CD4-positive, alpha-beta memory T cell (primary cell): Measurements from ENCODE around the gene KLHL20. TPM values are rescaled to one million over a fixed set of nuclear protein-coding genes. Genes with fewer than 3 reads are reported as not detected.
A peak's percentile ranks its signal among the peaks of the same experiment; 100 is the strongest.
"Not testable (repeated sequence)": the region's sequence is repeated elsewhere in the genome, so short reads cannot be mapped to it uniquely, and the experiment has no call there.

Source experiments
- CTCF ChIA-PET: fragments of 350-600 bp; sonication (Branson Sonifier 250); formaldehyde crosslinking; loops from one replicate; lab custom pipeline; 2021; ENCODE audit warnings: inconsistent platforms; ENCODE audit not compliant: partially characterized antibody; lab: Charles Lee
- POLR2A ChIA-PET: fragments of 350-600 bp; sonication (Branson Sonifier 250); formaldehyde crosslinking; loops from one replicate; lab custom pipeline; 2021; ENCODE audit not compliant: partially characterized antibody; lab: Charles Lee
- DNase-seq, 5 donors: peaks; one replicate each; pipeline versions ENCODE4 v3.0.0 to v3.0.0-alpha.2; 2020 to 2022; ENCODE audit warnings: mixed read lengths in 1 of 5
- H3K27ac ChIP-seq: one replicate; pipeline ENCODE4 v1.7.0; 2013; ENCODE audit warnings: low read depth, low read length
- H3K27me3 ChIP-seq: 2 replicates; pipeline ENCODE4 v1.7.0; 2013; ENCODE audit warnings: mild to moderate bottlenecking, low read length, moderate library complexity; ENCODE audit not compliant: insufficient read depth
- H3K36me3 ChIP-seq: 2 replicates; pipeline ENCODE4 v1.7.0; 2013; ENCODE audit warnings: mild to moderate bottlenecking, low read length, moderate library complexity; ENCODE audit not compliant: insufficient read depth
- H3K4me1 ChIP-seq: 2 replicates; pipeline ENCODE4 v1.7.0; 2013; ENCODE audit warnings: mild to moderate bottlenecking, low read length, moderate library complexity; ENCODE audit not compliant: insufficient read depth
- H3K4me3 ChIP-seq, 2 donors: one replicate each; pipeline ENCODE4 v1.7.0; 2013; ENCODE audit warnings: low read length in 2 of 2, mild to moderate bottlenecking in 1 of 2
- H3K9me3 ChIP-seq, 2 donors: one replicate each; pipeline ENCODE4 v1.7.0; 2013; ENCODE audit warnings: low read length in 2 of 2, control low read depth in 1 of 2; ENCODE audit not compliant: control insufficient read depth in 1 of 2
- H3K27ac Mint-ChIP-seq, 7 donors: one replicate each; pipeline ENCODE4 v1.8.0; 2020 to 2021; ENCODE audit warnings: mixed read lengths in 7 of 7, mild to moderate bottlenecking in 6 of 7, inconsistent platforms in 3 of 7, moderate library complexity in 3 of 7
- H3K27me3 Mint-ChIP-seq, 2 donors: one replicate each; pipeline ENCODE4 v1.8.0; 2020 to 2021; ENCODE audit warnings: mixed read lengths in 2 of 2
- H3K36me3 Mint-ChIP-seq, 2 donors: one replicate each; pipeline ENCODE4 v1.8.0; 2020 to 2021; ENCODE audit warnings: mixed read lengths in 2 of 2, inconsistent platforms in 1 of 2, mild to moderate bottlenecking in 1 of 2
- H3K4me1 Mint-ChIP-seq, 4 donors: one replicate each; pipeline ENCODE4 v1.8.0; 2020 to 2021; ENCODE audit warnings: mixed read lengths in 4 of 4, mild to moderate bottlenecking in 1 of 4
- H3K4me3 Mint-ChIP-seq, 8 donors: one replicate each; pipeline ENCODE4 v1.8.0; 2020 to 2021; ENCODE audit warnings: mixed read lengths in 8 of 8, mild to moderate bottlenecking in 7 of 8, moderate library complexity in 6 of 8, inconsistent platforms in 3 of 8
- H3K9me3 Mint-ChIP-seq, 8 donors: one replicate each; pipeline ENCODE4 v1.8.0; 2020 to 2021; ENCODE audit warnings: mixed read lengths in 8 of 8, mild to moderate bottlenecking in 5 of 8, inconsistent platforms in 3 of 8, moderate library complexity in 1 of 8
- intact Hi-C: fragments of 100-400 bp; cut with micrococcal nuclease; formaldehyde crosslinking; loops from one replicate; pipeline ENCODE4 v1.15.1; 2023
- polyA plus RNA-seq, 2 donors: library from polyadenylated mRNA; unstranded; fragments of 300-500 nt; fragmentation: Illumina TruSeq; gene quantifications; one replicate each; pipeline ENCODE4 v1.2.3, GENCODE V29; 2021
- total RNA-seq, 2 experiments: library from RNA; stranded (reverse); gene quantifications; one replicate each; pipeline ENCODE4 v1.2.3, GENCODE V29; 2021

The KLHL20 gene
- total and polyA plus RNA-seq, 4 experiments from 2014 or later, result 24.5 to 43.9 (median 33.9) TPM

DNA sequence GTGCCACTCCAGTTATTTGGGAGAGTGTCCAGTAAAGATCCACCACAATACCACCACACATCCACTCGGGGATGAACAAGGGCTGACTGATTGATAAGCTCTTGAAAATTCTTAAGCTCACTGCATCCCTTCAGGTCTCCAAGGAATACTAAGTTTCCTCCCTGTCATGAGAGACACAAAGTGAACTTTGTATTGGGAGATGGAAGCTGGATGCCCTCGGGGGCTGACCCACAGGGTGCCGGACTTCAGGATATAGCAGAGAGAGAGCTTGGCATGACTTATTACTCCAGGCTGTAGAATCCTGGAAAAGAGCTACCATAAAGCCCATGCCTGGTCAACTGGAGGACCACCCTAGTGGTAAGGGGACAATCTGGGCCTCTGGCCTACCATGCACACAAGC, 29.7 kb upstream of the KLHL20 start:
- H3K27me3 Mint-ChIP-seq, H3K4me3 ChIP-seq, H3K27me3 ChIP-seq: not testable (repeated sequence)

DNA sequence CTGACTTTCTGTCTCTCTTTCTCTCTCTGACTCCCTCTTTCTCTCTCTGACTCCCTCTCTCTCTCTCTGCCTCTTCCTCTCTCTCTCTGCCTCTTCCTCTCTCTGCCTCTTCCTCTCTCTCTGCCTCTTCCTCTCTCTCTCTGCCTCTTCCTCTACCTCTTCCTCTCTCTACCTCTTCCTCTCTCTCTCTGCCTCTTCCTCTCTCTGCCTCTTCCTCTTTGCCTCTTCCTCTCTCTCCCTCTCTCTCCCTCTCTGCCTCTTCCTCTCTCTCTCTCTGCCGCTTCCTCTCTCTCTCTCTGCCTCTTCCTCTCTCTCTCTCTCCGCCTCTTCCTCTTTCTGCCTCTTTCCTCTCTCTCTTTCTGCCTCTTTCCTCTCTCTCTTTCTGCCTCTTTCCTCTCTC, 26.5 kb upstream of the KLHL20 start:
- no peaks in the 10 kb centered on the region for H3K36me3 ChIP-seq
- Mint-ChIP-seq H3K4me3 (peak overlapping the region in 1 of 8 donors; percentile 57), H3K27ac (peak overlapping the region in 4 of 7 donors; percentile 39 to 72 (median 57)), H3K4me1 (peaks cover 2 to 15% (median 8%) of the 10 kb centered on the region in 4 donors), H3K9me3 (no peaks in the 10 kb centered on the region), H3K36me3 (no peaks in the 10 kb centered on the region), H3K27me3 (peaks cover 0 to 14% of the 10 kb centered on the region in 2 donors)
- no peaks in the 10 kb centered on the region for H3K9me3 ChIP-seq
- POLR2A ChIA-PET, result no interaction called here
- no peak overlapping the region for H3K4me3 ChIP-seq
- no peak overlapping the region for H3K27ac ChIP-seq
- CTCF ChIA-PET, result no interaction called here
- H3K27me3 ChIP-seq, result no peaks in the 10 kb centered on the region
- DNase-seq, result no peak
- intact Hi-C loops, result no loop called here
- no peaks in the 10 kb centered on the region for H3K4me1 ChIP-seq

More for the DNA sequence above, 29.7 kb upstream of the KLHL20 start:
- CTCF ChIA-PET, H3K36me3 Mint-ChIP-seq, POLR2A ChIA-PET, intact Hi-C loops, H3K27ac Mint-ChIP-seq, DNase-seq, H3K27ac ChIP-seq, H3K9me3 ChIP-seq, H3K36me3 ChIP-seq, H3K4me3 Mint-ChIP-seq, H3K4me1 ChIP-seq, H3K9me3 Mint-ChIP-seq: not testable (repeated sequence)
- peaks cover 2 to 15% (median 8%) of the 10 kb centered on the region in 4 donors for H3K4me1 Mint-ChIP-seq

DNA sequence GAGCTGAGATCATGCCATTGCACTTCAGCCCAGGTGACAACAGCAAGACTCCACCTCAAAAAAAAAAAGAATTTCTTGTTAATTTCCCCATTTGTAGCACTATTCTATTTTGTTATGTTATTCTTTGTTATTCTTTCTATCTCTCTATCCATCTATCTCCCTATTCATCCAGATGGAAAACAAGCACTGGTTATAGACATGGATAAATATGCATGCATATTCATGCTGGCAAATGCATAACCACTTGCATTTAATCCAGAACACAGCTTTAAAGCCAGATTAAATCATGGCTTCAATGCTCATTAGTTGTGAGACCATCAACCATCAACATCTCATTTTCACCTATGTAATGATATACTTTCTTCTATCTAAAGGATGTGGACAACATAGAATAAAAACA, 21.5 kb upstream of the KLHL20 start:
- Histone ChIP-seq H3K27ac (no peak overlapping the region), H3K4me1 (no peaks in the 10 kb centered on the region), H3K4me3 (no peak overlapping the region), H3K27me3 (peaks cover 6% of the 10 kb centered on the region), H3K9me3 (no peaks in the 10 kb centered on the region), H3K36me3 (no peaks in the 10 kb centered on the region)
- Mint-ChIP-seq H3K36me3 (no peaks in the 10 kb centered on the region), H3K27me3 (peaks cover 11 to 41% of the 10 kb centered on the region in 2 donors), H3K4me1 (peaks cover 0 to 12% (median 7%) of the 10 kb centered on the region in 4 donors), H3K9me3 (peaks cover 0 to 6% (median 0%) of the 10 kb centered on the region in 8 donors), H3K4me3 (no peak overlapping the region), H3K27ac (no peak overlapping the region)
- ChIA-PET POLR2A (no interaction called here), CTCF (interaction anchor here (1.2 kb wide), 1 partner anchor 11 kb away, joined by 3 read pairs; no protein-coding TSS in a partner anchor)
- DNase-seq, result no peak
- intact Hi-C loops, result no loop called here

- DNase-seq, CTCF ChIA-PET, POLR2A ChIA-PET, H3K27ac ChIP-seq, H3K36me3 Mint-ChIP-seq, intact Hi-C loops, H3K4me3 ChIP-seq, H3K4me1 Mint-ChIP-seq, H3K36me3 ChIP-seq, H3K27ac Mint-ChIP-seq, H3K4me3 Mint-ChIP-seq, H3K9me3 ChIP-seq, H3K27me3 ChIP-seq, H3K4me1 ChIP-seq: not testable (repeated sequence)
- peaks cover 0 to 10% (median 2%) of the 10 kb centered on the region in 8 donors for H3K9me3 Mint-ChIP-seq
- H3K27me3 Mint-ChIP-seq, result peaks cover 17 to 25% of the 10 kb centered on the region in 2 donors
These were observed 13.5 kb upstream of the KLHL20 start for GRCh38 chr1:173701299-173701698.

GRCh38 chr1:173702736-173703135, 12.0 kb upstream of the KLHL20 start:
- peaks cover 0 to 6% (median 1%) of the 10 kb centered on the region in 8 donors for H3K9me3 Mint-ChIP-seq
- H3K4me1 Mint-ChIP-seq, result no peaks in the 10 kb centered on the region
- DNase-seq, result no peak
- ChIA-PET CTCF (no interaction called here), POLR2A (no interaction called here)
- Histone ChIP-seq H3K27ac (no peak overlapping the region), H3K36me3 (no peaks in the 10 kb centered on the region), H3K27me3 (no peaks in the 10 kb centered on the region), H3K4me3 (no peak overlapping the region), H3K4me1 (no peaks in the 10 kb centered on the region), H3K9me3 (no peaks in the 10 kb centered on the region)
- peaks cover 14 to 16% of the 10 kb centered on the region in 2 donors for H3K27me3 Mint-ChIP-seq
- intact Hi-C loops, result no loop called here
- no peak overlapping the region for H3K4me3 Mint-ChIP-seq
- H3K27ac Mint-ChIP-seq, result no peak overlapping the region
- H3K36me3 Mint-ChIP-seq, result no peaks in the 10 kb centered on the region

DNA sequence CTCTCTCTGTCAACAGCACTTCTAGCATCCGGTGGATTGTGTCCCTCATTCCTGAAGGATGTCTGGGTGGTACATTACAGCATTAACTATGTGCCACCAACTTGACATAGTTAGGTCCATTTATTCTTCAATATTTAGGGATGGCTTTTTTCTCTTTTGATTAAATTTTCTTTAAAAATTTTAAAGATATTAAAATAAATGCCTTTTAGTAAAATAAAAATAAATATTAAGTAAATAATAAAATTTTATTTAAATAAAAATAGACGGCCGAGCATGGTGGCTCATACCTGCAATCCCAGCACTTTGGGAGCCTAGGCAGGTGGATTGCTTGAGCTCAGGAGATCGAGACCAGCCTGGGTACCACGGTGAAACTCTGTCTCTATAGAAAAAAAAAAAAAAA, 9.7 kb upstream of the KLHL20 start:
- Histone ChIP-seq H3K4me3 (no peak overlapping the region), H3K4me1 (no peaks in the 10 kb centered on the region), H3K27ac (no peak overlapping the region), H3K9me3 (no peaks in the 10 kb centered on the region), H3K36me3 (no peaks in the 10 kb centered on the region), H3K27me3 (peaks cover 7% of the 10 kb centered on the region)
- Mint-ChIP-seq H3K36me3 (no peaks in the 10 kb centered on the region), H3K27ac (no peak overlapping the region), H3K27me3 (peaks cover 10 to 13% of the 10 kb centered on the region in 2 donors), H3K4me3 (no peak overlapping the region), H3K4me1 (no peaks in the 10 kb centered on the region), H3K9me3 (peaks cover 0 to 6% (median 0%) of the 10 kb centered on the region in 8 donors)
- DNase-seq, result no peak
- ChIA-PET CTCF (interaction anchor here (0.7 kb wide), 1 partner anchor 10 kb away, joined by 3 read pairs; the partner anchor contains the start of gene KLHL20), POLR2A (interaction anchor here (1.5 kb wide), 1 partner anchor 10 kb away, joined by 3 read pairs; the partner anchor contains the start of gene KLHL20)
- intact Hi-C loops, result no loop called here

DNA sequence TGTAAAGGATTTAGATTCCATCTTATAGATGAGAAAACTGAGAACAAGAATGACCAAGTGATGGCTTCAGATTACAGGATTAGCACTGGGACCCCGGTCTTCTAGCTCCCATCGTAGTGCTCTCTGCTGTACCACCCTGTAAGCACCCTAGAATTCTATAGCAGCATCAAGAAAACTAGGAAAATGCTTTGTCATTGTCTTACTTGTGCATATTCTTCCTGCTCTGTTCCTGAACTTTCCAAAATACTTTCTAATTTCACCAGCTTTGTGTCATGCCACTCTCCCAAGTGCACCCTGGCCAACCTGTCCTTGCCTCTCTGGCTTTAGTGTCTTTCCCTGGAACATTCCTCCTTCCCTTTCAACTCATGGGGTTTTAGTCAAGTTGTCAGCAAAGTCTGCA, 6.0 kb upstream of the KLHL20 start:
- Mint-ChIP-seq H3K27me3 (peaks cover 22 to 24% of the 10 kb centered on the region in 2 donors), H3K36me3 (no peaks in the 10 kb centered on the region), H3K27ac (no peak overlapping the region), H3K4me1 (no peaks in the 10 kb centered on the region), H3K4me3 (no peak overlapping the region), H3K9me3 (peaks cover 0 to 1% (median 0%) of the 10 kb centered on the region in 8 donors)
- peaks cover 12% of the 10 kb centered on the region for H3K27me3 ChIP-seq
- H3K4me1 ChIP-seq, result no peaks in the 10 kb centered on the region
- DNase-seq, result no peak
- no peaks in the 10 kb centered on the region for H3K9me3 ChIP-seq
- CTCF ChIA-PET, result interaction anchor here (1.4 kb wide), 1 partner anchor 160 kb away, joined by 3 read pairs; the partner anchor contains the start of gene ZBTB37
- H3K36me3 ChIP-seq, result no peaks in the 10 kb centered on the region
- no peak overlapping the region for H3K4me3 ChIP-seq
- intact Hi-C loops, result no loop called here
- no peak overlapping the region for H3K27ac ChIP-seq
- POLR2A ChIA-PET, result interaction anchor here (1.5 kb wide), 1 partner anchor 231 kb away, joined by 3 read pairs; the partner anchor contains the start of gene PRDX6
